Spleen (tissue), 11 donors: ENCODE measurements around the gene CCDC81. TPM values are rescaled to one million over a fixed set of nuclear protein-coding genes. Genes with fewer than 3 reads are reported as not detected.
"Not testable (repeated sequence)": the region's sequence is repeated elsewhere in the genome, so short reads cannot be mapped to it uniquely, and the experiment has no call there.

Experiments used
- DNase-seq: peaks from one replicate; pipeline ENCODE4 v3.0.0-alpha.2; 2020
- H3K27ac ChIP-seq, 8 donors: fragments of 200-600 bp; sonication (generic) in 7 of 8; 1 replicate in 4 of 8; 2 replicates in 4 of 8; pipeline versions ENCODE4 v1.5.0 to v1.8.0; 2016 to 2021; ENCODE audit warnings: inconsistent platforms in 4 of 8, mild to moderate bottlenecking in 4 of 8, moderate library complexity in 1 of 8
- H3K27me3 ChIP-seq, 7 donors: fragments of 200-600 bp; sonication (generic) in 6 of 7; replicated peaks in 1 of 7; 1 replicate in 4 of 7; 2 replicates in 3 of 7; pipeline versions ENCODE4 v1.5.0 to v1.8.0; 2016 to 2021; ENCODE audit warnings: inconsistent platforms in 3 of 7, mild to moderate bottlenecking in 1 of 7
- H3K36me3 ChIP-seq, 6 donors: fragments of 200-600 bp; sonication (generic) in 5 of 6; 1 replicate in 4 of 6; 2 replicates in 2 of 6; pipeline versions ENCODE4 v1.5.0 to v1.8.0; 2016 to 2021; ENCODE audit warnings: inconsistent platforms in 2 of 6
- H3K4me1 ChIP-seq, 6 donors: fragments of 200-600 bp; sonication (generic) in 5 of 6; 1 replicate in 3 of 6; 2 replicates in 3 of 6; pipeline versions ENCODE4 v1.5.0 to v1.8.0; 2016 to 2021; ENCODE audit warnings: inconsistent platforms in 3 of 6
- H3K4me3 ChIP-seq, 8 donors: fragments of 200-600 bp; sonication (generic) in 7 of 8; 1 replicate in 4 of 8; 2 replicates in 4 of 8; pipeline versions ENCODE4 v1.5.0 to v1.8.0; 2016 to 2021; ENCODE audit warnings: inconsistent platforms in 4 of 8, mild to moderate bottlenecking in 4 of 8, moderate library complexity in 2 of 8
- H3K9me3 ChIP-seq, 8 donors: fragments of 200-600 bp; sonication (generic) in 7 of 8; 1 replicate in 4 of 8; 2 replicates in 4 of 8; pipeline versions ENCODE4 v1.5.0 to v1.8.0; 2016 to 2021; ENCODE audit warnings: inconsistent platforms in 4 of 8
- CTCF ChIP-seq, 11 experiments: fragments of 200-600 bp in 7 of 11; fragments of 450-650 bp in 4 of 11; sonication (generic) in 4 of 11; IDR thresholded peaks in 8 of 11; conservative IDR thresholded peaks in 3 of 11; 1 replicate in 7 of 11; 2 replicates in 4 of 11; pipeline versions ENCODE4 v1.4.0 to v1.8.0; 2016 to 2021; ENCODE audit warnings: antibody characterized with exemption in 11 of 11, inconsistent platforms in 4 of 11, mild to moderate bottlenecking in 1 of 11
- POLR2A ChIP-seq, 3 donors: fragments of 450-650 bp; IDR thresholded peaks; one replicate each; pipeline ENCODE4 v1.5.1; 2017; ENCODE audit warnings: antibody characterized with exemption in 3 of 3, mild to moderate bottlenecking in 1 of 3
- POLR2AphosphoS5 ChIP-seq, 3 donors: sonication (generic); formaldehyde crosslinking; IDR thresholded peaks; one replicate each; pipeline ENCODE4 v1.5.1; 2017; ENCODE audit warnings: antibody characterized with exemption in 3 of 3
- WGBS, 5 donors: extraction: QIAGEN DNeasy Blood & Tissue Kit in 3 of 5; methylation state at CpG; one replicate each; pipeline versions ENCODE4 v1.1.5 to v1.1.7; 2013 to 2018; 5-methylcytosine and 5-hydroxymethylcytosine counted together
- intact Hi-C: fragments of 100-400 bp; cut with DNase I; formaldehyde crosslinking; loops from one replicate; pipeline ENCODE4 v1.15.0; 2023; ENCODE audit warnings: low total_unique reads
- polyA plus RNA-seq, 3 donors: library from polyadenylated mRNA; stranded (reverse); fragments of 200-250 nt; gene quantifications; one replicate each; pipeline ENCODE4 v1.2.1, GENCODE V29; 2013
- total RNA-seq, 7 donors: library from RNA; depleted of rRNA in 3 of 7; stranded (reverse); fragments of >200 nt in 3 of 7; fragmentation: NEBNext Ultra II Directional in 4 of 7; extraction: Animal tissue kit (Norgen Biotek cat#: 25700) in 4 of 7; gene quantifications; one replicate each; pipeline versions ENCODE4 v1.1.0 to v1.2.1, GENCODE V29; 2016 to 2021
- donor health status: healthy with polysubstance abuse.
- donor health status: DM: no; HTN: no; CAD: no; lungs with moderate emphysema.
- donor health status: DM: no; HTN: no; CAD: no.
- donor health status: Bipolar disorder and iron deficiency.
- donor health status: healthy.
- donor health status: DM: no; HTN: no; CAD: no.
- donor health status: DM: yes; HTN: yes; CAD: no.

The CCDC81 gene
- total and polyA plus RNA-seq, 10 donors, result 0.46 to 3.2 (median 0.83) TPM; not detected in 1

- no peak for TF ChIP-seq CTCF (IDR thresholded peaks at IDR 0.05 in 8 of 11, conservative IDR thresholded peaks at IDR 0.05 in 3 of 11)
- TF ChIP-seq POLR2A (IDR thresholded peaks at IDR 0.05), result no peak
- TF ChIP-seq POLR2AphosphoS5 (IDR thresholded peaks at IDR 0.05), result no peak
- intact Hi-C loops, result no loop called here
- no peaks in the 10 kb centered on the region for H3K27me3 ChIP-seq
- DNase-seq, result no peak
- H3K36me3 ChIP-seq, result no peaks in the 10 kb centered on the region
- H3K9me3 ChIP-seq, result peaks cover 0 to 25% (median 14%) of the 10 kb centered on the region in 8 donors
- no peaks in the 10 kb centered on the region for H3K4me1 ChIP-seq
- 89 to 94% (median 90%) methylated on average over 36 to 37 of the region's 37 CpGs for WGBS, 5 donors
- peak overlapping the region in 1 of 8 donors; percentile 15 for H3K4me3 ChIP-seq
- H3K27ac ChIP-seq, result no peak overlapping the region
Observed at GRCh38 chr11:86431258-86431657, 56.6 kb downstream of the CCDC81 start.

DNA sequence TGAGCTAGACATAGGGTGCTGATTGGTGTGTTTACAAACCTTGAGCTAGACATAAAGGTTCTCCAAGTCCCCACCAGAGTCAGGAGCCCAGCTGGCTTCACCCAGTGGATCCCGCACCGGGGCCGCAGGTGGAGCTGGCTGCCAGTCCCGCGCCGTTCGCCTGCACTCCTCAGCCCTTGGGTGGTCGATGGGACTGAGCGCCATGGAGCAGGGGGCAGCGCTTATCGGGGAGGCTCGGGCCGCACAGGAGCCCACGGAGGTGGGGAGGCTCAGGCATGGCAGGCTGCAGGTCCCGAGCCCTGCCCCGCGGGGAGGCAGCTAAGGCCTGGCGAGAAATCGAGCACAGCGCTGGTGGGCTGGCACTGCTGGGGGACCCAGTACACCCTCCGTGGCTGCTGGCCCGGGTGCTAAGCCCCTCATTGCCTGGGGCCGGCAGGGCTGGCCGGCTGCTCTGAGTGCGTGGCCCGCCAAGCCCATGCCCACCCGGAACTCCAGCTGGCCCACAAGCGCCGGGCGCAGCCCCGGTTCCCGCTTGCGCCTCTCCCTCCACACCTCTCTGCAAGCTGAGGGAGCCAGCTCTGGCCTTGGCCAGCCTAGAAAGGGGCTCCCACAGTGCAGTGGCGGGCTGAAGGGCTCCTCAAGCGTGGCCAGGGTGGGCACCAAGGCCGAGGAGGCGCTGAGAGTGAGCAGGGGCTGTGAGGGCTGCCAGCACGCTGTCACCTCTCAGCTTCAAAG is 58.8 kb downstream of the CCDC81 start:
- 94 to 98% (median 96%) methylated on average over 21 to 38 of the region's 38 CpGs for WGBS, 5 donors
- H3K27me3 ChIP-seq, H3K4me1 ChIP-seq, H3K4me3 ChIP-seq, H3K36me3 ChIP-seq, DNase-seq, intact Hi-C loops, H3K27ac ChIP-seq: not testable (repeated sequence)
- H3K9me3 ChIP-seq, result peaks cover 0 to 11% (median 0%) of the 10 kb centered on the region in 8 donors

DNA sequence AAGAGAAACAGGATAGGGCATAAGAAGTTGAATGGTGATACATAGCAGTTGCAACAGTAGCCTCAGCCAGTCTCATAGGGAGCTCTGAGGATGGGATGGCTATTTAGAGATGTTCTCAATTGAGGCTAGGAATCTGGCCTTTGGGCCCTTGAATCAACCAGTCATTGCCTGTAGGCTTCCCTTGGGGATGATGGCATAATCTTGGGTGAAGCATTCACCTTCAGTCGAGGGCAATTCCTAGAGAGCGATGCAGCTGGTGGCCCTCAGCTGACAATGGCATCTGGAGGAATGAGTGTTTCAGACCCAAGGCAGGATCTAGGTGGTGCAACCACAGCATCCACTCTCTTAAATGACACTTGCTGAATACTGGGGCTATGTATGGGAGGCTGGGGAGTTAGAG is 61.0 kb downstream of the CCDC81 start:
- H3K4me1 ChIP-seq, result no peaks in the 10 kb centered on the region
- no peak overlapping the region for H3K4me3 ChIP-seq
- H3K9me3 ChIP-seq, result peaks cover 0 to 11% (median 0%) of the 10 kb centered on the region in 8 donors
- intact Hi-C loops, result no loop called here
- no peak overlapping the region for H3K27ac ChIP-seq
- TF ChIP-seq POLR2A (IDR thresholded peaks at IDR 0.05) (no peak), POLR2AphosphoS5 (IDR thresholded peaks at IDR 0.05) (no peak), CTCF (IDR thresholded peaks at IDR 0.05 in 8 of 11, conservative IDR thresholded peaks at IDR 0.05 in 3 of 11) (no peak)
- no peak for DNase-seq
- H3K27me3 ChIP-seq, result no peaks in the 10 kb centered on the region
- H3K36me3 ChIP-seq, result no peaks in the 10 kb centered on the region
- WGBS, 5 donors, result 90 to 100% (median 94%) methylated on average over 2 of the region's 2 CpGs; no CpG with 5 or more reads in 1 of the 5 donors

DNA sequence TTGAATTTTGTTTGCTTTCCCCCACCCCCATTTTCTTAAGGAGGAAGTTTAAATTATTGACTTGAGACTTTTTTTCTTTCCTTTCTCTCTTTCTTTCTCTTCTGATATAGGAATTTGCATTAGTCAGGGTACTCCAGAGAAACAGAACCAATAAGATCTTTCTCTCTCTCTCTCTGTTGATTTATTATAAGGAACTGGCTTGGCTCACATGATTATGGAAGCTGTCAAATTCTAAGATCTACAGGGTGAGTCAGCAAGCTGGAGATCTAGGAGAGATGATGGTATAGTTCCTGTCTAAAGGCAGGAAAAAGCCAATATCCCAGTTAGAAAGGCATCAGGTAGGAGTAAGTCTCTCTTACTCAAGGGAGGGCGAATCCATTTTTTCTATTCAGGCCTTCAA is 64.0 kb downstream of the CCDC81 start:
- H3K36me3 ChIP-seq, result peaks cover 0 to 12% (median 0%) of the 10 kb centered on the region in 6 donors
- TF ChIP-seq POLR2AphosphoS5 (IDR thresholded peaks at IDR 0.05), result no peak
- TF ChIP-seq POLR2A (IDR thresholded peaks at IDR 0.05), result no peak
- TF ChIP-seq CTCF (IDR thresholded peaks at IDR 0.05 in 8 of 11, conservative IDR thresholded peaks at IDR 0.05 in 3 of 11), result no peak
- no peak overlapping the region for H3K27ac ChIP-seq
- H3K4me1 ChIP-seq, result no peaks in the 10 kb centered on the region
- no peak overlapping the region for H3K4me3 ChIP-seq
- WGBS, 5 donors, result 91 to 100% (median 95%) methylated on average over 1 of the region's 1 CpG
- intact Hi-C loops, result no loop called here
- no peaks in the 10 kb centered on the region for H3K9me3 ChIP-seq
- no peaks in the 10 kb centered on the region for H3K27me3 ChIP-seq
- DNase-seq, result no peak
